C4-2B (cell line): ENCODE measurements around the gene UNC5C.

ENCODE experiments used
- ZFX ChIP-seq: fragments of 450-650 bp; IDR thresholded peaks from 2 replicates; pipeline ENCODE4 v1.6.1; 2017
- TF ChIP-seq, protein P1 (sequence below): fragments of 450-650 bp; conservative IDR thresholded peaks from 2 replicates; pipeline ENCODE4 v1.5.1; 2017; ENCODE audit warnings: mild to moderate bottlenecking

DNA sequence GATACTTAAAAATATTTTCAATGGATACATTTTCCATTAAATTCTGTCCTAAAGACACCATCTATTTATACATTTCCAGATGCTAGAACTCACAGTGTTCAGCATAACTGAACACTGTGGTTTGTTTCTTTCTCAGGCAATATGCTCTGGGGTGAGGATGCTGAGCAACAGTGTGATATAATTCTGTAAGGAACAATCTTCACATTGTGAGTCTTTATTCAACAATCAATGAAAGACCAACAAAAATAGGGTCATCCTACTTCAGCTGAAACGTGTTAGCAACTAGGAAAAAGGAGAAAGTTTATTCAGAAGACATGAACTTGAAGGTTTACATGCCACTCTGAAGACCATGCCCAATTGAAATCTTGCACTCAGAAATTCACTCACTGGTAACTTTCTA is 284.8 kb downstream of the UNC5C start:
- TF ChIP-seq, protein P1, sequence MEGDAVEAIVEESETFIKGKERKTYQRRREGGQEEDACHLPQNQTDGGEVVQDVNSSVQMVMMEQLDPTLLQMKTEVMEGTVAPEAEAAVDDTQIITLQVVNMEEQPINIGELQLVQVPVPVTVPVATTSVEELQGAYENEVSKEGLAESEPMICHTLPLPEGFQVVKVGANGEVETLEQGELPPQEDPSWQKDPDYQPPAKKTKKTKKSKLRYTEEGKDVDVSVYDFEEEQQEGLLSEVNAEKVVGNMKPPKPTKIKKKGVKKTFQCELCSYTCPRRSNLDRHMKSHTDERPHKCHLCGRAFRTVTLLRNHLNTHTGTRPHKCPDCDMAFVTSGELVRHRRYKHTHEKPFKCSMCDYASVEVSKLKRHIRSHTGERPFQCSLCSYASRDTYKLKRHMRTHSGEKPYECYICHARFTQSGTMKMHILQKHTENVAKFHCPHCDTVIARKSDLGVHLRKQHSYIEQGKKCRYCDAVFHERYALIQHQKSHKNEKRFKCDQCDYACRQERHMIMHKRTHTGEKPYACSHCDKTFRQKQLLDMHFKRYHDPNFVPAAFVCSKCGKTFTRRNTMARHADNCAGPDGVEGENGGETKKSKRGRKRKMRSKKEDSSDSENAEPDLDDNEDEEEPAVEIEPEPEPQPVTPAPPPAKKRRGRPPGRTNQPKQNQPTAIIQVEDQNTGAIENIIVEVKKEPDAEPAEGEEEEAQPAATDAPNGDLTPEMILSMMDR = no peak
- TF ChIP-seq ZFX = no peak
